ENCODE results near the gene MAPK4.

MAPK4 gene

DNA sequence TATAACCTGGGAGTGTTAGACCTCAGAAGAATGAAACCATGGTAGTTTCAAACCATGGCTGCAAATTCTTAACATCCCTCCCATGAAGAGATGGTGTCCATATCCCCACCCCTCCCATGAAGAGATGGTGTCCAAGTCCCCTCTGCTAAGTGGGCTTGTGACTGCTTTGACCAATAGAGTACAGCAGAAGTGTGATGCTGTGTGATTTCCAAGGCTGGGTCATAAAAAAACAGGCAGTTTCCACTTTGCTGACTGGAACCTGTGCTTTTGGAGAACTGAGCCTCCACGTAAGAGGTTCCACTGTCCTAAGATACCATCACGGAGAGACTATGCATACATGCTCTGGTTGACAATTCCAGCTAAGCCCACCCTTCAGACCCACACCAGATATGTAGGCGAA is 194.4 kb downstream of the MAPK4 start:
- Histone ChIP-seq H3K56ac (ENCODE audit: low read length) (no peak overlapping the region), H4K5ac (ENCODE audit: low read length) (no peak overlapping the region), H3K4ac (ENCODE audit: low read depth, low read length) (no peak overlapping the region), H3K79me2 (ENCODE audit: control insufficient read depth, insufficient read depth, low read length) (no peaks in the 10 kb centered on the region), H2BK15ac (replicated peaks; ENCODE audit: low read depth) (no peak overlapping the region), H3K4me2 (ENCODE audit: low read length) (no peak overlapping the region), H2AK5ac (ENCODE audit: low read length) (no peak overlapping the region), H3K18ac (ENCODE audit: low read length) (no peak overlapping the region), H3K79me1 (ENCODE audit: low read length) (no peaks in the 10 kb centered on the region), H3K9ac (ENCODE audit: low read length) (no peak overlapping the region), H2BK120ac (ENCODE audit: low read depth, low read length) (no peak overlapping the region), H3K36me3 (ENCODE audit: control insufficient read depth, insufficient read depth, low read length) (no peaks in the 10 kb centered on the region), H3K4me1 (ENCODE audit: control insufficient read depth, low read depth, low read length) (peaks cover 5% of the 10 kb centered on the region), H4K8ac (ENCODE audit: low read depth, low read length) (no peak overlapping the region), H3K27ac (ENCODE audit: low read depth, low read length) (no peak overlapping the region), H2BK5ac (ENCODE audit: low read length) (no peak overlapping the region), H3K4me3 (ENCODE audit: low read length) (no peak overlapping the region), H3K23ac (ENCODE audit: low read length) (no peak overlapping the region), H3K27me3 (ENCODE audit: insufficient read depth, low read length, poor library complexity) (no peaks in the 10 kb centered on the region)
- WGBS (ENCODE audit: extremely low coverage, insufficient coverage, low lambda C conversion rate) = no CpG with 5 or more reads among the region's 3 CpGs
- DNase-seq = no peak

DNA sequence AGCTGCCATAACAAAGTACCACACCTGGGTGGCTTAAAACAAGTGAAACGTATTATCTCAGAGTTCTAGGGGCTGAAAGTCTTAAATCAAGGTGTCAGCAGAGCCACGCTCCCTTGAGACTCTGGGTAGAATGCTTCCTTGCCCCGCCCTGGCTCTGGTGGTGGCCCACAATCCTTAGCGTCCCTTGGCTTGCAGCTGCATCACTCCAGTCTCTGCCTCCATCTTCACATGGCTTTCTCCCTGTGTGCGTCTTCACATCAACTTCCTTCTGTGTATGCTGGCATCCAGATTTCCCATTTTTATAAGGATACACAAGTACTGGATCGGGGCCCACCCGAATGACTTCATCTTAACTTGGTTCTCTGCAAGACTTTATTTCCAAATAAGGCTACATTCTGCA is 197.5 kb downstream of the MAPK4 start:
- H2BK15ac ChIP-seq (replicated peaks; ENCODE audit: low read depth) = no peak overlapping the region
- no peaks in the 10 kb centered on the region for H3K36me3 ChIP-seq (ENCODE audit: control insufficient read depth, insufficient read depth, low read length)
- no peak overlapping the region for H4K5ac ChIP-seq (ENCODE audit: low read length)
- H3K27me3 ChIP-seq (ENCODE audit: insufficient read depth, low read length, poor library complexity) = no peaks in the 10 kb centered on the region
- H3K56ac ChIP-seq (ENCODE audit: low read length) = no peak overlapping the region
- H3K4ac ChIP-seq (ENCODE audit: low read depth, low read length) = no peak overlapping the region
- no peak overlapping the region for H2BK120ac ChIP-seq (ENCODE audit: low read depth, low read length)
- no CpG with 5 or more reads among the region's 7 CpGs for WGBS (ENCODE audit: extremely low coverage, insufficient coverage, low lambda C conversion rate)
- no peak overlapping the region for H4K8ac ChIP-seq (ENCODE audit: low read depth, low read length)
- no peaks in the 10 kb centered on the region for H3K4me1 ChIP-seq (ENCODE audit: control insufficient read depth, low read depth, low read length)
- no peaks in the 10 kb centered on the region for H3K79me1 ChIP-seq (ENCODE audit: low read length)
- H2BK5ac ChIP-seq (ENCODE audit: low read length) = no peak overlapping the region
- H3K18ac ChIP-seq (ENCODE audit: low read length) = no peak overlapping the region
- H2AK5ac ChIP-seq (ENCODE audit: low read length) = no peak overlapping the region
- H3K4me3 ChIP-seq (ENCODE audit: low read length) = no peak overlapping the region
- no peaks in the 10 kb centered on the region for H3K79me2 ChIP-seq (ENCODE audit: control insufficient read depth, insufficient read depth, low read length)
- DNase-seq = no peak
- H3K27ac ChIP-seq (ENCODE audit: low read depth, low read length) = no peak overlapping the region
- H3K4me2 ChIP-seq (ENCODE audit: low read length) = no peak overlapping the region
- H3K9ac ChIP-seq (ENCODE audit: low read length) = no peak overlapping the region
- no peak overlapping the region for H3K23ac ChIP-seq (ENCODE audit: low read length)

- no peaks in the 10 kb centered on the region for H3K27me3 ChIP-seq (ENCODE audit: insufficient read depth, low read length, poor library complexity)
- no peak overlapping the region for H4K8ac ChIP-seq (ENCODE audit: low read depth, low read length)
- H3K4me3 ChIP-seq (ENCODE audit: low read length) = no peak overlapping the region
- no peak overlapping the region for H2BK15ac ChIP-seq (replicated peaks; ENCODE audit: low read depth)
- no peak overlapping the region for H3K23ac ChIP-seq (ENCODE audit: low read length)
- H2AK5ac ChIP-seq (ENCODE audit: low read length) = no peak overlapping the region
- no peak overlapping the region for H4K5ac ChIP-seq (ENCODE audit: low read length)
- no peak overlapping the region for H2BK5ac ChIP-seq (ENCODE audit: low read length)
- no peak overlapping the region for H3K18ac ChIP-seq (ENCODE audit: low read length)
- H3K27ac ChIP-seq (ENCODE audit: low read depth, low read length) = no peak overlapping the region
- no peak for DNase-seq
- H3K4ac ChIP-seq (ENCODE audit: low read depth, low read length) = no peak overlapping the region
- H3K79me2 ChIP-seq (ENCODE audit: control insufficient read depth, insufficient read depth, low read length) = no peaks in the 10 kb centered on the region
- no peak overlapping the region for H2BK120ac ChIP-seq (ENCODE audit: low read depth, low read length)
- no peak overlapping the region for H3K9ac ChIP-seq (ENCODE audit: low read length)
- no peaks in the 10 kb centered on the region for H3K4me1 ChIP-seq (ENCODE audit: control insufficient read depth, low read depth, low read length)
- no peaks in the 10 kb centered on the region for H3K79me1 ChIP-seq (ENCODE audit: low read length)
- no peak overlapping the region for H3K56ac ChIP-seq (ENCODE audit: low read length)
- H3K4me2 ChIP-seq (ENCODE audit: low read length) = no peak overlapping the region
- H3K36me3 ChIP-seq (ENCODE audit: control insufficient read depth, insufficient read depth, low read length) = no peaks in the 10 kb centered on the region
Measured at GRCh38 chr18:50769463-50769862, 209.6 kb downstream of the MAPK4 start.

GRCh38 chr18:50775207-50775606 is 215.3 kb downstream of the MAPK4 start:
- no CpG with 5 or more reads among the region's 9 CpGs for WGBS (ENCODE audit: extremely low coverage, insufficient coverage, low lambda C conversion rate)
- no peaks in the 10 kb centered on the region for H3K79me1 ChIP-seq (ENCODE audit: low read length)

DNA sequence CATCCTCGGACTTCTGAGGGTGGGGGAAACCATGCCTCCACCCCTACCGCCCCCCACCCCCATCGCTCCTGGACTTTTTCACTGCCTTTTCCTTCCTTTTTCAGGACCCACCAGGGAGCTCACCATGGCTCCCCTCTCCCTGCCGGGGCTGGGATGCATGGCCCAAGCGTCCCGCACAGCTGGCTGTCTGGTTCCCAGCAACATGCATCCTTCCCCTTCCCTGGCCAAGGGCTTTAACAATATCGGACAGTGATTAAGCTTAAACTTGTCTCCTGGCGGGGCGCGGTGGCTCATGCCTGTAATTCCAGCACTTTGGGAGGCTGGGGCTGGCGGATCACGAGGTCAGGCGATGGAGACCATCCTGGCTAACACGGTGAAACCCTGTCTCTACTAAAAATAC is 215.8 kb downstream of the MAPK4 start:
- H3K27me3 ChIP-seq (ENCODE audit: insufficient read depth, low read length, poor library complexity) = no peaks in the 10 kb centered on the region
- no peak overlapping the region for H3K9ac ChIP-seq (ENCODE audit: low read length)
- no peaks in the 10 kb centered on the region for H3K79me1 ChIP-seq (ENCODE audit: low read length)
- no peak overlapping the region for H3K18ac ChIP-seq (ENCODE audit: low read length)
- H3K36me3 ChIP-seq (ENCODE audit: control insufficient read depth, insufficient read depth, low read length) = no peaks in the 10 kb centered on the region
- H3K27ac ChIP-seq (ENCODE audit: low read depth, low read length) = no peak overlapping the region
- no peak overlapping the region for H4K5ac ChIP-seq (ENCODE audit: low read length)
- no peak overlapping the region for H3K4ac ChIP-seq (ENCODE audit: low read depth, low read length)
- H4K8ac ChIP-seq (ENCODE audit: low read depth, low read length) = no peak overlapping the region
- H3K4me2 ChIP-seq (ENCODE audit: low read length) = no peak overlapping the region
- no peak overlapping the region for H3K56ac ChIP-seq (ENCODE audit: low read length)
- WGBS (ENCODE audit: extremely low coverage, insufficient coverage, low lambda C conversion rate) = no CpG with 5 or more reads among the region's 14 CpGs
- H3K23ac ChIP-seq (ENCODE audit: low read length) = no peak overlapping the region
- no peaks in the 10 kb centered on the region for H3K79me2 ChIP-seq (ENCODE audit: control insufficient read depth, insufficient read depth, low read length)
- H2AK5ac ChIP-seq (ENCODE audit: low read length) = no peak overlapping the region
- no peaks in the 10 kb centered on the region for H3K4me1 ChIP-seq (ENCODE audit: control insufficient read depth, low read depth, low read length)
- no peak overlapping the region for H3K4me3 ChIP-seq (ENCODE audit: low read length)
- DNase-seq = no peak
- H2BK120ac ChIP-seq (ENCODE audit: low read depth, low read length) = no peak overlapping the region
- no peak overlapping the region for H2BK5ac ChIP-seq (ENCODE audit: low read length)
- no peak overlapping the region for H2BK15ac ChIP-seq (replicated peaks; ENCODE audit: low read depth)

More at GRCh38 chr18:50775207-50775606, 215.3 kb downstream of the MAPK4 start:
- no peak overlapping the region for H2BK5ac ChIP-seq (ENCODE audit: low read length)
- H3K23ac ChIP-seq (ENCODE audit: low read length) = no peak overlapping the region
- H3K56ac ChIP-seq (ENCODE audit: low read length) = no peak overlapping the region
- no peak overlapping the region for H4K8ac ChIP-seq (ENCODE audit: low read depth, low read length)
- no peak overlapping the region for H2BK15ac ChIP-seq (replicated peaks; ENCODE audit: low read depth)
- H3K79me2 ChIP-seq (ENCODE audit: control insufficient read depth, insufficient read depth, low read length) = no peaks in the 10 kb centered on the region
- no peak overlapping the region for H3K4ac ChIP-seq (ENCODE audit: low read depth, low read length)
- H4K5ac ChIP-seq (ENCODE audit: low read length) = no peak overlapping the region
- H3K4me3 ChIP-seq (ENCODE audit: low read length) = no peak overlapping the region
- no peaks in the 10 kb centered on the region for H3K27me3 ChIP-seq (ENCODE audit: insufficient read depth, low read length, poor library complexity)
- no peak overlapping the region for H2BK120ac ChIP-seq (ENCODE audit: low read depth, low read length)
- H3K18ac ChIP-seq (ENCODE audit: low read length) = no peak overlapping the region
- DNase-seq = no peak
- H3K4me2 ChIP-seq (ENCODE audit: low read length) = no peak overlapping the region
- no peak overlapping the region for H3K27ac ChIP-seq (ENCODE audit: low read depth, low read length)
- no peak overlapping the region for H2AK5ac ChIP-seq (ENCODE audit: low read length)
- H3K9ac ChIP-seq (ENCODE audit: low read length) = no peak overlapping the region
- no peaks in the 10 kb centered on the region for H3K36me3 ChIP-seq (ENCODE audit: control insufficient read depth, insufficient read depth, low read length)
- H3K4me1 ChIP-seq (ENCODE audit: control insufficient read depth, low read depth, low read length) = no peaks in the 10 kb centered on the region

GRCh38 chr18:50776383-50776782 is 216.5 kb downstream of the MAPK4 start:
- Histone ChIP-seq H2AK5ac (ENCODE audit: low read length) (no peak overlapping the region), H3K4ac (ENCODE audit: low read depth, low read length) (no peak overlapping the region), H3K4me2 (ENCODE audit: low read length) (no peak overlapping the region), H2BK5ac (ENCODE audit: low read length) (no peak overlapping the region), H4K8ac (ENCODE audit: low read depth, low read length) (no peak overlapping the region), H3K4me3 (ENCODE audit: low read length) (no peak overlapping the region), H3K9ac (ENCODE audit: low read length) (no peak overlapping the region), H3K27ac (ENCODE audit: low read depth, low read length) (no peak overlapping the region), H2BK15ac (replicated peaks; ENCODE audit: low read depth) (no peak overlapping the region), H3K23ac (ENCODE audit: low read length) (no peak overlapping the region), H3K4me1 (ENCODE audit: control insufficient read depth, low read depth, low read length) (no peaks in the 10 kb centered on the region), H3K79me2 (ENCODE audit: control insufficient read depth, insufficient read depth, low read length) (no peaks in the 10 kb centered on the region), H3K27me3 (ENCODE audit: insufficient read depth, low read length, poor library complexity) (no peaks in the 10 kb centered on the region), H3K56ac (ENCODE audit: low read length) (no peak overlapping the region), H3K18ac (ENCODE audit: low read length) (no peak overlapping the region), H3K36me3 (ENCODE audit: control insufficient read depth, insufficient read depth, low read length) (no peaks in the 10 kb centered on the region), H3K79me1 (ENCODE audit: low read length) (no peaks in the 10 kb centered on the region), H4K5ac (ENCODE audit: low read length) (no peak overlapping the region), H2BK120ac (ENCODE audit: low read depth, low read length) (no peak overlapping the region)
- peak; percentile 47 for DNase-seq
- WGBS (ENCODE audit: extremely low coverage, insufficient coverage, low lambda C conversion rate) = no CpG with 5 or more reads among the region's 4 CpGs
